Frontal cortex (tissue), 4 donors: ENCODE data around the gene NRXN2. TPM values are rescaled to one million over a fixed set of nuclear protein-coding genes. Genes with fewer than 3 reads are reported as not detected.
"Not testable (repeated sequence)": the region's sequence is repeated elsewhere in the genome, so short reads cannot be mapped to it uniquely, and the experiment has no call there.

Source experiments
- DNase-seq, 2 donors: peaks; one replicate each; pipeline ENCODE4 v3.0.0; 2012; ENCODE audit warnings: low spot score in 2 of 2
- FAIRE-seq: peaks from 2 replicates; lab custom pipeline; 2012; peaks lifted over from hg19 to GRCh38; lab: Jason Lieb, UNC
- total RNA-seq: library from RNA; depleted of rRNA; stranded (reverse); fragments of >200 nt; gene quantifications from one replicate; pipeline ENCODE4 v1.2.3, GENCODE V29; 2014
- donor health status: control.
- donor health status: control.
- donor health status: control.

The NRXN2 gene
- total RNA-seq, 1 donor from 2014 or later: 204 TPM

GRCh38 chr11:64686466-64687170, 36.4 kb downstream of the NRXN2 start:
- DNase-seq (no peak), FAIRE-seq (no peak)

GRCh38 chr11:64685536-64685935, 37.5 kb downstream of the NRXN2 start:
- FAIRE-seq: no peak
- DNase-seq: no peak

- FAIRE-seq (no peak), DNase-seq (no peak)
These were observed 38.6 kb downstream of the NRXN2 start for GRCh38 chr11:64684357-64684756.

- DNase-seq: no peak
- no peak for FAIRE-seq
These were observed 41.8 kb downstream of the NRXN2 start for GRCh38 chr11:64681171-64681570.

- DNase-seq: no peak
These were observed 43.2 kb downstream of the NRXN2 start for GRCh38 chr11:64679846-64680245.

GRCh38 chr11:64677441-64678023, 45.5 kb downstream of the NRXN2 start:
- no peak for FAIRE-seq
- DNase-seq: no peak

More at GRCh38 chr11:64679846-64680245, 43.2 kb downstream of the NRXN2 start:
- no peak for FAIRE-seq

- DNase-seq (no peak), FAIRE-seq (no peak)
These were observed 46.8 kb downstream of the NRXN2 start for GRCh38 chr11:64676261-64676615.

GRCh38 chr11:64675450-64676260, 47.3 kb downstream of the NRXN2 start:
- DNase-seq (peak in 1 of 2 donors; percentile 80), FAIRE-seq (no peak)

GRCh38 chr11:64674774-64675173, 48.2 kb downstream of the NRXN2 start:
- DNase-seq (no peak), FAIRE-seq (no peak)

- FAIRE-seq (no peak), DNase-seq (no peak)
These were observed 49.7 kb downstream of the NRXN2 start for GRCh38 chr11:64673279-64673678.

- no peak for FAIRE-seq
- no peak for DNase-seq
These were observed 50.1 kb downstream of the NRXN2 start for GRCh38 chr11:64672875-64673274.

- FAIRE-seq: no peak
These were observed 52.0 kb downstream of the NRXN2 start for GRCh38 chr11:64670975-64671374.

GRCh38 chr11:64667154-64667745, 55.7 kb downstream of the NRXN2 start:
- FAIRE-seq (no peak), DNase-seq (no peak)

More at GRCh38 chr11:64670975-64671374, 52.0 kb downstream of the NRXN2 start:
- no peak for DNase-seq

GRCh38 chr11:64665411-64665821, 57.6 kb downstream of the NRXN2 start:
- DNase-seq (no peak), FAIRE-seq (no peak)

GRCh38 chr11:64664236-64664870, 58.6 kb downstream of the NRXN2 start:
- FAIRE-seq, DNase-seq: not testable (repeated sequence)

- DNase-seq (no peak), FAIRE-seq (no peak)
These were observed 59.3 kb downstream of the NRXN2 start for GRCh38 chr11:64663656-64664055.

- FAIRE-seq (no peak), DNase-seq (no peak)
These were observed 61.4 kb downstream of the NRXN2 start for GRCh38 chr11:64661614-64662013.

- no peak for FAIRE-seq
- no peak for DNase-seq
These were observed 61.9 kb downstream of the NRXN2 start for GRCh38 chr11:64661146-64661545.

GRCh38 chr11:64660706-64661105, 62.3 kb downstream of the NRXN2 start:
- DNase-seq: no peak
- FAIRE-seq: no peak

- FAIRE-seq: no peak
- no peak for DNase-seq
These were observed 62.8 kb downstream of the NRXN2 start for GRCh38 chr11:64660205-64660604.
